D721Med (cell line): ENCODE results near the gene HOXA3.

Experiments
- DNase-seq: peaks from one replicate; pipeline ENCODE4 v3.0.0; 2011; ENCODE audit warnings: low spot score; ENCODE audit not compliant: insufficient read length
- FAIRE-seq: peaks from 2 replicates; lab custom pipeline; 2011; peaks lifted over from hg19 to GRCh38; lab: Jason Lieb, UNC
- TF ChIP-seq, protein P1 (sequence below): IDR thresholded peaks from 2 replicates; pipeline ENCODE4 v1.5.1; 2012; ENCODE audit warnings: mild to moderate bottlenecking, control low read depth; ENCODE audit not compliant: insufficient read depth; ENCODE audit errors: missing control alignments

HOXA3 gene

DNA sequence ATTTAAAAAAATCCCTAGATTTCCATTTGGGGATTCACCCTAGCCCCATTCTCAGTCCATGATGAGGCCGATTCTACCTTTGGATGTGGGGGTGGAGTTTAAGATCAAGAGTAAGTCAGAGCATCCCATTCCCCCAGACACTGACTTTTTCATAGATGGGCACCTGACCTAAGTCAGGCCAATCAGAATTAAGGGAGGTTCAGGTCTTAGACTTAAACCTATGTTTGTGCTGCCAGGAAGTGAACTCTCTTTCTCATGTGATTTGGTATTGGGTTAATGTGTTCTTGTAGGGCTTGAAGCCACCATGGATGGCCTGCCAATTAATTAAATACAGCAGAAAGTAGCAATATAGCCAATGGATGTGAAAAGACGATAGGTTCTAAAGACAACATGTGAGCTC lies 86.7 kb downstream of the HOXA3 start:
- DNase-seq, result no peak
- TF ChIP-seq, protein P1, sequence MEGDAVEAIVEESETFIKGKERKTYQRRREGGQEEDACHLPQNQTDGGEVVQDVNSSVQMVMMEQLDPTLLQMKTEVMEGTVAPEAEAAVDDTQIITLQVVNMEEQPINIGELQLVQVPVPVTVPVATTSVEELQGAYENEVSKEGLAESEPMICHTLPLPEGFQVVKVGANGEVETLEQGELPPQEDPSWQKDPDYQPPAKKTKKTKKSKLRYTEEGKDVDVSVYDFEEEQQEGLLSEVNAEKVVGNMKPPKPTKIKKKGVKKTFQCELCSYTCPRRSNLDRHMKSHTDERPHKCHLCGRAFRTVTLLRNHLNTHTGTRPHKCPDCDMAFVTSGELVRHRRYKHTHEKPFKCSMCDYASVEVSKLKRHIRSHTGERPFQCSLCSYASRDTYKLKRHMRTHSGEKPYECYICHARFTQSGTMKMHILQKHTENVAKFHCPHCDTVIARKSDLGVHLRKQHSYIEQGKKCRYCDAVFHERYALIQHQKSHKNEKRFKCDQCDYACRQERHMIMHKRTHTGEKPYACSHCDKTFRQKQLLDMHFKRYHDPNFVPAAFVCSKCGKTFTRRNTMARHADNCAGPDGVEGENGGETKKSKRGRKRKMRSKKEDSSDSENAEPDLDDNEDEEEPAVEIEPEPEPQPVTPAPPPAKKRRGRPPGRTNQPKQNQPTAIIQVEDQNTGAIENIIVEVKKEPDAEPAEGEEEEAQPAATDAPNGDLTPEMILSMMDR, result no peak
- no peak for FAIRE-seq

DNA sequence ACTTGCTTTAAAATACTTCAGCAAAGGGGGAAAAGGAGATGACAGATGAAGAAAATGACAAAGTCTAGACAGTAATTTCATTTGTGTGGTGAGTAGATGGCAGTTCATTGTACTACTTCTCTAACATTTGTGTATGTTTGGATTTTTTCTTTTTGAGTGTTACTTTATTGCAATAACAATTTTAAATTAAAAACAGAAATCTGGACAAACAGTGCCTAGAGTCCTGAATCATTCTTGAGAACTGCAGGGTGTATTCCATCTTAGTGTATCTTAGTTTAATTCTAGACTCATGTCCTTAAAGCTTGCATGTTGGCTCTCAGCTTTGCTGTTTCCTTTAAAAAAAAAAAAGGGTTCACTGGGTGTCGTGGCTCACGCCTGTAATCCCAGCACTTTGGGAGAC lies 87.7 kb downstream of the HOXA3 start:
- FAIRE-seq (no peak), DNase-seq (no peak)
- TF ChIP-seq, protein P1, result no peak

DNA sequence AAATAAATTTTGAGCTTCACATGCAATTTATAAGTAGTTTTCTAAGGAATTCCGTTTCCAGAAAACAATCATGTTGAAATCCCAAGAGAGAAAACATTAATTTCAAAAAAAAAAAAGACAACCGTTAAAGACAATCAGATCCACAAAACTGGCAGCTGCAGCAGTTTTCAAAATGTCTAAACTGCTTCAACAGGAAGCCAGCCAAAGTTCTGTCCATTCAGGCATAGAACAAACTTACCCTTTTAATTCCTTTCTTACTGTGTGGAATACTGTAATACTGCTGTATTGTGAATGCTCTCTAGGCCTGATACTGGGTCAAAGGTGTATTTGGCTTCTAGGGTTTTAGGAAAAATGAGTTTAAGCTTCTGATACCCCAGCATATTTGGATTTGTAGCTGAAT lies 88.2 kb downstream of the HOXA3 start:
- DNase-seq (no peak), FAIRE-seq (no peak)
- TF ChIP-seq, protein P1, result no peak

DNA sequence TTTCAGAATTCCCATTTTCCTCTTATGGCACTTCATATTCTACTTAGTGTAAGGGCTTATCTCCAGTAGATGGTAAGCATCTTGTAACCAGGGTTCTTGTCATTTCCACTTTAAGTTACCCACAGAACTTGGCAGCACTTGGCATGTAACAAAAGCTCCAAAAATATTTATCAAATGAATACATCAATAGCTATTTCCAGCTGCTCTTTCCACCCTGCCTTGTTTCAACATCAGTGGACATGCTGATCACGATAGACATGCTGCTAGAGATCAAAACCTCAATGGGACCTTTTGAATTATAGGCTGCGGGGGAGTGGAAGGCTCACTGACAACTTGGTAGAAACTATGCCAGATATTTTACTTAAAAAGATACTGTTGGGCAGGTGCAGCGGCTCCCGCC lies 89.4 kb downstream of the HOXA3 start:
- FAIRE-seq (no peak), DNase-seq (no peak)
- TF ChIP-seq, protein P1, result no peak
